Measurements from ENCODE around the gene ZBTB25.

Gene ZBTB25

DNA sequence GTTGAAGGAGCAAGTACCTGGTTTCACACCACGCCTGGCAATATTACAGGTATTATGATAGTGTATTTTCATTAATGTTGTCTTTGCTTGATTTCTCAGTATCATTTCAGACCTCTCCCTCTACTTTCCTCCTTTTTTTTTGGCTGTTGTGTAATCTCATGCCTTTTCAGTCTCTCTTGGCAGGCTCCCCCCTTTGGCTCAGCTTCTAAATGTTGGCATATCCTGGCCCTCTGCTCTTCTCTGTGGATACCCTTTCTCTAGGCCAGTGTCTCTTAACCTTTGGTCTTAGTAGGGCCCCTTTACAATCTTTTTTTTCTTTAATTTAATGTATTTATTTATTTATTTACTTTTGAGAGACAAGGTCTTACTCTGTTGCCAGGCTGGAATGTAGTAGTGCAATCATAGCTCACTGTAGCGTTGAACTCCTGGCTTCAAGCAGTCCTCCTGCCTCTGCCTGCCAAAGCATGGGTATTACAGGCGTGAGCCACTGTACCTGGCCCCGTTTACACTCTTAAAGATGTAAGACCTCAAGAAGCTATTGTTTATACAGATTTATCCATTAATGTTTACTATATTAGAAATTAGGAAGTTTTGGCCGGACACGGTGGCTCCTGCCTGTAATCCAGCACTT, 102.7 kb downstream of the ZBTB25 start:
- Histone ChIP-seq H3K9me3 (ENCODE audit: low read length) (no peaks in the 10 kb centered on the region), H3K9ac (ENCODE audit: low read length) (no peak overlapping the region), H3K4me1 (ENCODE audit: insufficient read depth, low read length) (no peaks in the 10 kb centered on the region), H3K36me3 (ENCODE audit: insufficient read depth, low read length) (no peaks in the 10 kb centered on the region), H3K27me3 (ENCODE audit: control insufficient read depth in 1 of 2, insufficient read depth in 2 of 2, low read length in 2 of 2) (no peaks in the 10 kb centered on the region), H3K27ac (ENCODE audit: low read depth, low read length) (no peak overlapping the region), H3K4me3 (ENCODE audit: low read depth in 1 of 2, low read length in 2 of 2) (no peak overlapping the region)
